Breast epithelium (tissue), 4 donors: Measurements from ENCODE around the gene ZNF117. TPM values are rescaled to one million over a fixed set of nuclear protein-coding genes. Genes with fewer than 3 reads are reported as not detected.

Experiments used
- DNase-seq, 2 donors: peaks; one replicate each; pipeline ENCODE4 v3.0.0-alpha.2; 2019; ENCODE audit warnings: low spot score in 2 of 2
- H3K27ac ChIP-seq, 2 donors: fragments of 200-600 bp; sonication (generic) in 1 of 2; one replicate each; pipeline ENCODE4 v1.5.1; 2016 to 2019; ENCODE audit warnings: mild to moderate bottlenecking in 1 of 2
- H3K27me3 ChIP-seq, 2 donors: fragments of 200-600 bp; sonication (generic) in 1 of 2; one replicate each; pipeline versions ENCODE4 v1.5.1 to v1.6.0; 2017 to 2019; ENCODE audit warnings: control low read depth in 1 of 2, mild to moderate bottlenecking in 1 of 2
- H3K36me3 ChIP-seq: fragments of 200-600 bp; one replicate; pipeline ENCODE4 v1.5.1; 2019
- H3K4me1 ChIP-seq, 2 donors: fragments of 200-600 bp; sonication (generic); one replicate each; pipeline ENCODE4 v1.5.1; 2016 to 2019; ENCODE audit warnings: control low read depth in 1 of 2
- H3K4me3 ChIP-seq, 3 donors: fragments of 200-600 bp; sonication (generic); 1 replicate in 2 of 3; 2 replicates in 1 of 3; pipeline ENCODE4 v1.5.1; 2016 to 2019; ENCODE audit warnings: mild to moderate bottlenecking in 3 of 3, moderate library complexity in 2 of 3
- H3K9me3 ChIP-seq, 2 donors: fragments of 200-600 bp; sonication (generic) in 1 of 2; one replicate each; pipeline ENCODE4 v1.5.1; 2016 to 2019; ENCODE audit warnings: control low read depth in 1 of 2
- POLR2A ChIP-seq: fragments of 450-650 bp; IDR thresholded peaks from one replicate; pipeline ENCODE4 v1.6.1; 2016; ENCODE audit warnings: antibody characterized with exemption, mild to moderate bottlenecking, moderate library complexity
- POLR2AphosphoS5 ChIP-seq, 3 donors: sonication (generic); formaldehyde crosslinking; IDR thresholded peaks; one replicate each; pipeline ENCODE4 v1.6.1; 2017; ENCODE audit warnings: antibody characterized with exemption in 3 of 3
- intact Hi-C: fragments of 100-400 bp; cut with DNase I; formaldehyde crosslinking; loops from one replicate; pipeline ENCODE4 v1.15.1; 2023; ENCODE audit warnings: low total_unique reads
- total RNA-seq, 3 donors: library from RNA; depleted of rRNA; stranded (reverse); fragments of >200 nt; gene quantifications; one replicate each; pipeline ENCODE4 v1.1.0, GENCODE V29; 2016
- TF ChIP-seq, protein P1 (sequence below), 3 donors: fragments of 450-650 bp; IDR thresholded peaks; one replicate each; pipeline ENCODE4 v1.5.1; 2016 to 2017; ENCODE audit warnings: antibody characterized with exemption in 3 of 3, mild to moderate bottlenecking in 3 of 3, moderate library complexity in 3 of 3

Gene ZNF117
- total RNA-seq, 3 donors from 2014 or later = 37.4 to 49.1 (median 43.6) TPM

DNA sequence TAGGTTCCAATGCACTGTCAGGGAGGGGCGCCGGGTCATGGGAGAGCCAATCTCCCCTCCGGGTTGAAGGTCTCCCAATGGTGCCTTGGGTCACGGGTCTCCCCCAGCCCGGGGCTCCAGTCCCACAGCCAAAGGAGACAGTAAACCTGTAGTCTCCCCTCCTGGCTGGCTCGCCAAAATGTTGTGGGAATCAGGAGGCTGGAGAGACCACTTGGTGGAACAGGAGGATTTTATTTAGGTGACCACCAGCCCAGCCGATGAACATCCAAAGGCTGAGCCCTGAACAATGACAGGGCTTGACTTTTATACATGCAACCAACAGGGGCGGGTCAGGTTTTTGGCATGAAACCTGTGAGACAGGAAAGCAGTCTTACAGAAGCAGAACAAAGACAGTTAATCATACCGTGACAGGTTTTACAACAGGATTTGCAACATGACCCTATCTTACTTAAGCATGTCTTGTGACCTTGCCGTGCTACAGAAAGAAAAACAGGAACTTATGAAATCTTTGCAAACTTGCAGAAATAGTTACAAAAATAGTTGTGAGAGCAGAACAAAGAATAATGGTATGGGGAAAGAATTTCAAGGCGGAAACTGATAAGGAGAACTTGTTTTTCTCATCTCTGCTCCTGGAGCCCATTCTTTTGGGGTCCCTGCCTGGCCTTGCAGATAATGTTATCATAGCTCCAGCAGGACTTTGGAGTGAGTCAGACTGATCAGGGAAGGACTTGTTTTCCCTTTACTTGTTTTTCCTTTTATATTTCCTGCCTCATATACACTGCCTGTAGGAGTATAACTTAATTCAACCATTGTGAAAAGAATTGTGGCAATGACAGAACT lies 8.5 kb upstream of the ZNF117 start:
- DNase-seq = no peak
- H3K9me3 ChIP-seq = peaks cover 5 to 10% of the 10 kb centered on the region in 2 donors
- no peaks in the 10 kb centered on the region for H3K36me3 ChIP-seq
- peak overlapping the region in 1 of 3 donors; percentile 19 for H3K4me3 ChIP-seq
- intact Hi-C loops = loop anchor here (5.0 kb wide), 1 partner anchor 38 kb away; no protein-coding TSS in a partner anchor
- no peaks in the 10 kb centered on the region for H3K27me3 ChIP-seq
- peak overlapping the region; percentile 91 to 93 for H3K27ac ChIP-seq
- TF ChIP-seq POLR2AphosphoS5 (IDR thresholded peaks at IDR 0.05) (no peak), POLR2A (no peak)
- TF ChIP-seq, protein P1, sequence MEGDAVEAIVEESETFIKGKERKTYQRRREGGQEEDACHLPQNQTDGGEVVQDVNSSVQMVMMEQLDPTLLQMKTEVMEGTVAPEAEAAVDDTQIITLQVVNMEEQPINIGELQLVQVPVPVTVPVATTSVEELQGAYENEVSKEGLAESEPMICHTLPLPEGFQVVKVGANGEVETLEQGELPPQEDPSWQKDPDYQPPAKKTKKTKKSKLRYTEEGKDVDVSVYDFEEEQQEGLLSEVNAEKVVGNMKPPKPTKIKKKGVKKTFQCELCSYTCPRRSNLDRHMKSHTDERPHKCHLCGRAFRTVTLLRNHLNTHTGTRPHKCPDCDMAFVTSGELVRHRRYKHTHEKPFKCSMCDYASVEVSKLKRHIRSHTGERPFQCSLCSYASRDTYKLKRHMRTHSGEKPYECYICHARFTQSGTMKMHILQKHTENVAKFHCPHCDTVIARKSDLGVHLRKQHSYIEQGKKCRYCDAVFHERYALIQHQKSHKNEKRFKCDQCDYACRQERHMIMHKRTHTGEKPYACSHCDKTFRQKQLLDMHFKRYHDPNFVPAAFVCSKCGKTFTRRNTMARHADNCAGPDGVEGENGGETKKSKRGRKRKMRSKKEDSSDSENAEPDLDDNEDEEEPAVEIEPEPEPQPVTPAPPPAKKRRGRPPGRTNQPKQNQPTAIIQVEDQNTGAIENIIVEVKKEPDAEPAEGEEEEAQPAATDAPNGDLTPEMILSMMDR (IDR thresholded peaks at IDR 0.05) = no peak
- peaks cover 0 to under 1% of the 10 kb centered on the region in 2 donors for H3K4me1 ChIP-seq

- no peaks in the 10 kb centered on the region for H3K4me1 ChIP-seq
- TF ChIP-seq, protein P1 (IDR thresholded peaks at IDR 0.05) = no peak
- no peak for TF ChIP-seq POLR2AphosphoS5 (IDR thresholded peaks at IDR 0.05)
- no peak for TF ChIP-seq POLR2A
- DNase-seq = no peak
- peak overlapping the region; percentile 91 to 93 for H3K27ac ChIP-seq
- peak overlapping the region in 1 of 3 donors; percentile 19 for H3K4me3 ChIP-seq
- intact Hi-C loops = no loop called here
- H3K9me3 ChIP-seq = peaks cover 9 to 16% of the 10 kb centered on the region in 2 donors
- H3K27me3 ChIP-seq = no peaks in the 10 kb centered on the region
- no peaks in the 10 kb centered on the region for H3K36me3 ChIP-seq
Measured at GRCh38 chr7:64998865-64999164, 8.0 kb upstream of the ZNF117 start.

- Histone ChIP-seq H3K27ac (peak overlapping the region; percentile 91 to 93), H3K9me3 (peaks cover 16 to 24% of the 10 kb centered on the region in 2 donors), H3K36me3 (no peaks in the 10 kb centered on the region), H3K4me1 (no peaks in the 10 kb centered on the region), H3K27me3 (no peaks in the 10 kb centered on the region), H3K4me3 (peak overlapping the region in 1 of 3 donors; percentile 7)
- DNase-seq = peak in 1 of 2 donors; percentile 68
- TF ChIP-seq POLR2AphosphoS5 (IDR thresholded peaks at IDR 0.05) (peak in 1 of 3 donors; percentile 32), POLR2A (no peak)
- intact Hi-C loops = no loop called here
Measured at GRCh38 chr7:64997927-64998391, 7.1 kb upstream of the ZNF117 start.

DNA sequence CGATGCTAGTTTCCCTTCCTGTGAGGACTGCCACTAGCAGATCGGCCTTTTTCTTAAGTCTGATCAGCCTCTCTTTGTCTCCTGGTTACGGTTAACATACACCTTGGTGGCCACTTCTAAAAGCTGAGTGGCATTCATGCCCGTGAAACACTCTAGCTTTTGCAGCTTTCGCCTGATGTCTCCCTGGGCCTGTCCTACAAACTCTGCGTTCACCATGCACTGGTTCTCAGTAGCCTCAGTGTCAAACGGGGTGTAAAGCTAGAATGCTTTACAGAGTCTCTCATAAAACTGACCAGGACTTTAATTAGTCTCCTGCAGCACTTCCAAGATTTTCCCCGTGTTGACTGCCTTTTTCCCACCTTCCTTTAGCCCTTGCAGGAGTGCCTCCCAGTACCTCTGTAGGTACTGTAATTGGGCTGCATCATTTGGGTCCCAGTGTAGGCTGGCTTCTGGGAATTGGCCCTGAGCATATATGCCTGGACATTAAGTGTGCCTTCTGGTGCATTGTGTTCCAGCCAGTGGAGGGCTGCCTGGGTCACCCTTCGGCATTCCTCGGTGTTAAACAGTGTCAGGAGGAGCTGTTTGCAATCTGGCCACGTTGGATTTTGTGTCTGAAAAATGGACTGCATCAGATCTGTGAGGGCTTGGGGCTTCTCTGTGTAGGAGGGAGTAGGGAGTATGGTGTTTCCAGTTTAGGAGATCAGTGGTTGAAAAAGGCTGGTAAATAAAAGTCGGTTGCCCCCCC lies 6.5 kb upstream of the ZNF117 start:
- no peak for DNase-seq
- TF ChIP-seq POLR2AphosphoS5 (IDR thresholded peaks at IDR 0.05) (no peak), POLR2A (no peak)
- TF ChIP-seq, protein P1 (IDR thresholded peaks at IDR 0.05) = no peak
- Histone ChIP-seq H3K4me3 (peak overlapping the region in 1 of 3 donors; percentile 7), H3K27ac (peak overlapping the region; percentile 91 to 93), H3K4me1 (no peaks in the 10 kb centered on the region), H3K9me3 (peaks cover 22 to 24% of the 10 kb centered on the region in 2 donors), H3K27me3 (no peaks in the 10 kb centered on the region), H3K36me3 (no peaks in the 10 kb centered on the region)
- intact Hi-C loops = no loop called here

GRCh38 chr7:64996305-64996704 lies 5.5 kb upstream of the ZNF117 start:
- H3K9me3 ChIP-seq = peaks cover 24 to 34% of the 10 kb centered on the region in 2 donors
- no peaks in the 10 kb centered on the region for H3K27me3 ChIP-seq
- TF ChIP-seq POLR2A (no peak), POLR2AphosphoS5 (IDR thresholded peaks at IDR 0.05) (no peak)
- TF ChIP-seq, protein P1 (IDR thresholded peaks at IDR 0.05) = no peak
- intact Hi-C loops = no loop called here
- H3K27ac ChIP-seq = peak overlapping the region; percentile 91 to 93
- no peak for DNase-seq
- H3K4me1 ChIP-seq = no peaks in the 10 kb centered on the region
- H3K36me3 ChIP-seq = no peaks in the 10 kb centered on the region
- no peak overlapping the region for H3K4me3 ChIP-seq
